Stimulated activated CD8-positive, alpha-beta memory T cell treated with anti-CD3 and anti-CD28 coated beads, Interleukin-15, amount 100 ng/mL, for 24 hours (primary cell): Measurements from ENCODE around the gene CREB5.
"Not testable (repeated sequence)": the region's sequence is repeated elsewhere in the genome, so short reads cannot be mapped to it uniquely, and the experiment has no call there.

Experiments
- DNase-seq: peaks from one replicate; pipeline ENCODE4 v3.0.0-alpha.2; 2020; ENCODE audit warnings: low read depth

The CREB5 gene

GRCh38 chr7:28550580-28551186, 138.4 kb downstream of the CREB5 start:
- no peak for DNase-seq

GRCh38 chr7:28551331-28551730, 139.0 kb downstream of the CREB5 start:
- no peak for DNase-seq

DNA sequence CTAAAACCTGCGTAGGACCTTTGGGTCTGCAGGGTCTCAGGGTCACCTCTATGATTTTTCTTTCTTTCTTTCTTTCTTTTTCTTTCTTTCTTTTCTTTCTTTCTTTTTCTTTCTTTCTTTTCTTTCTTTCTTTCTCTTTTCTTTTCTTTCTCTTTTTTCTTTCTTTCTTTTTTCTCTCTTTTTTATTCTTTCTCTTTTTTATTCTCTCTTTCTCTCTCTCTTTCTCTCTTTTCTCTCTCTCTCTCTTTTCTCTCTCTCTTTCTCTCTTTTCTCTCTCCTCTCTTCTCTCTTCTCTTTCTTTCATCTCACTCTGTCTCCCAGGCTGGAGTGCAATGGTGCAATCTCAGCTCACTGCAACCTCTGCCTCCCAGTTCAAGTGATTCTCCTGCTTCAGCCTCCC, 139.4 kb downstream of the CREB5 start:
- DNase-seq: not testable (repeated sequence)

DNA sequence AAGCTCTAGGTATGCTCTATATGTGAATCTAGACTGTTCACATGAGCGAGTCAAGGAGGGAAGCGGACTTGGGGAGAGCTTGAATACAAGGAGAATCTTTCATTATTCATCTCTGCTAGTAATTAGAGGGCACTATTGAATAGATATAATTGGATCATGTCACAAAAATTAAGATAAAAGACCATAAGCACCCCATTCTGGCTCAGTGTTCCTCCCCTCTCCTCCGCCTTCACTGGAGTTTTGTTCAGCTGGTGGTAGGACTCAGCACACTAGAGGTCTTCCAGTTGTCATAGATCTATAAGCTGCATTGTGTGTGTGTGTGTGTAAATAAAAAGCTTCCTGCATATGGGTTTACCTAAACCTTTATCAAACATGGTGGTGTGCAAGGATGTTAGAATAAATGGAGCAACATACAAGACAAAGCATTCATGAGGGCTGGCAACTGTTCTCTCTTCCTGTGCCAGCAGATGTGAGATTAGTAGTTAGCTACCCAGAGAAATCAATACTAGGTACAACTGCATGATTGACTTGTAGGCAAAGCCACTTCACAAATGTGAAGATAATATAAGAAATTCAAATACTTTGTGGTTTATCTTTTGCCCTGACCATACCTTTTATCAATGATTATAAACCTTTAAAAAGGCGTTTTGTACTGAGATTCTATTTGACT, 142.6 kb downstream of the CREB5 start:
- DNase-seq: no peak

DNA sequence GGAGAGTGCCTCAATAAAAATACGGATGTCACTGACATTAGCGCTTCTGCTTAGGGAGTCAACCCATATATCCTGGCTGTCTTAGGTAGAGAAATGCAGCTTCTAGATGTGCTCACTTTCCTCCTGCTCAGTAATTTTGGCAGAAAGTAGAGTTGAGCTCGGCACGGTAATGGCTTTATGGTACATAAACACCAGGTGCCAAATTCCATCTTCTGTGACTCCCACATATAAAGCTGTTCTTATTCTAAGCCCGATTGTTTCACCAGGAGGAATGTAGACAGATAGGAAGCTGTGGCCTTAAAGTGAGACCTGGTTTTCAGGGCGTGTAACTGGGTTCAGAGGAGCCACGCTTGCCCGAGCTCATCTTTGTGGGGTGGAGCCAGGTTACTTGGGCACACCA, 143.7 kb downstream of the CREB5 start:
- no peak for DNase-seq

DNA sequence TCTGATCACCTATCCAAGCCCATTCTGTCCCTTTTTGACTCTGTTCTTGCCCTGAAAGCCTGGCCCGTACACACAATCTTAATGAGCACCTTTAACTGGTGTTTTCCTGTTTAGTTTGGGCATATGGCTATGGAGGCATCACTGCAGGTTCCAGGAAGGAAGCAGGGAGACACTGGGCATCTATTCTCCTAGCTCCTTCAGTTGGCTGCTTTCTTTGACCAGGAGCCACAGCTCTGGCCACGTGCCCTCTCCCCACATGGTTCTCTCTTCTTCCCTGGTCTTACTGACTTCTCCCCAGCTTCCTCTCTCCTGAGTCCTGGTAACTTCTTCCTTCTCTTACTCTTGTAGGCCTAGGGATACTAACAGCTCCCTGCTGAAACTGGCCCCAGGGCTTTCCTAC, 144.4 kb downstream of the CREB5 start:
- no peak for DNase-seq

DNA sequence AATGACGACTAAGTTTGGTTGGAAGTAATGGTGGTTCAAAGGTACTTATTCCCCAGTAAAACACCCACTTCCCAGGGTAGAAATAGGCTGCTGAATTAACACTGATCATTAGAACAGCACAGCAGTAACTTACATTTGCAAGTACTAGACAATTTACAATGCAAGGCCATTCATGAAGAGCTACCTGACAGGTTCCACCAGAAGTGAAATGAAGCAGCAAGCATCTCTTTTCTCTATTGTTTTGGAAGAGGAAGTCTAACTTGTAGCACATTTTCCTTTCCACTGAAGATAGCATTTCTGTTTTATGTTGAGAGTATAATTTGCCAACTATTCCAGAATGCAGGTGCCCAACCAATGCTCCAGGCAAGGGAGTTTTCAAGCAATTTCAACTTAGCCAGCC, 145.9 kb downstream of the CREB5 start:
- no peak for DNase-seq

GRCh38 chr7:28560767-28561166, 148.4 kb downstream of the CREB5 start:
- no peak for DNase-seq

DNA sequence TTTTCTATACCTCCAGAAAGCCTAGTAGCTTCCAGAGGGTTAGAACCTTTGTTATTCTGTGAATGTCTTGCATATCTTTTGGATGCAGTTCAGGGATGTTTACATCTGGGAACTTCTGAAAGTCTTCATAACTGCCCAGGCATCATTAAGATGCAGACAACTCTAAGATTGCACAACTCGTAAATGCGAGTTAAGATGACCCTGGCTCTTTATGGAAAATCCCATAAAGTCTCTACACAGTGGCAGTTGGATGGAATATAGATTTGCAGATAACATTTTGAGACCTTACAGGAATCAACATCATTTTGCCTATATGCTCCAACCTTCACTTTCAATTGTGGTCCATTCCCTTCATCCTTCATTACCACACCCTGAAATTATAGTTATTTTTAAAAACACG, 151.7 kb downstream of the CREB5 start:
- DNase-seq: no peak

- DNase-seq: no peak
These were observed 152.5 kb downstream of the CREB5 start for GRCh38 chr7:28564755-28565374.

GRCh38 chr7:28565980-28566379, 153.7 kb downstream of the CREB5 start:
- no peak for DNase-seq

DNA sequence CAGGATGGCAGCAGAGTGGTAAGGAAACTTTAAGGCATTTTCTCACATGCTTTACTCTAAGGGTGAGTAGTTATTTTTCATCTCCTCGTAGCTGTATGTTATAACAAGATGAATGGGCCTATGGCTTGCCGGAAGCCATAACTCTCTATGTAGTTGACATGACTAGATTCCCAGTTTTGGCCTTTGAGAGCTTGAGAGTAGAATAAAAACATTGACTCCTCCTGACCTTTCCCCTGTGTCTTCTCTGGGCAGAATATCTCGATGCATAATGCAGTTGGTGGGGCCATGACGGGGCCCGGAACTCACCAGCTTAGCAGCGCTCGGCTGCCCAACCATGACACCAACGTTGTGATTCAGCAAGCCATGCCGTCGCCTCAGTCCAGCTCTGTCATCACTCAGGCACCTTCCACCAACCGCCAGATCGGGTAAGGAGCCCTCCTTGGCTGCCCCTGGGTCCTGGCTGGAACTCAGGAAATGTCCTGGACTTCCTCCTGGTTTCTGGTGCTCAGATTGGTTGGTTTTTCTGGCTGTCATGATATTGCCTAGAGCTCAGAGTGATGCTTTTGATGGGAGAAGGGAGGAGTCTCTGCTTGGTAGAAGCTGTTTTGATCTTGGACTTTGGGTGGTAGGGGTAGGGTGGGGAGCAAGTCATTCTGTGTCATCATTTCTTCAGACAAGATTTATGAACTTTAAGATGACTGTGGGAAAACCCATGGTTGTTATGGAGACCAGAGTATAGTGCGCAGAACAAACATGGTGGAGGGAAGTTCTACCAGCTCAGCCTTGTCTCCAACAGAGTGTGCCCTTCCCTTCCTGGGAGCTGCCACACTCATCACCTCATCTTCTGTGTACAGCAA, 158.0 kb downstream of the CREB5 start:
- DNase-seq: no peak

DNA sequence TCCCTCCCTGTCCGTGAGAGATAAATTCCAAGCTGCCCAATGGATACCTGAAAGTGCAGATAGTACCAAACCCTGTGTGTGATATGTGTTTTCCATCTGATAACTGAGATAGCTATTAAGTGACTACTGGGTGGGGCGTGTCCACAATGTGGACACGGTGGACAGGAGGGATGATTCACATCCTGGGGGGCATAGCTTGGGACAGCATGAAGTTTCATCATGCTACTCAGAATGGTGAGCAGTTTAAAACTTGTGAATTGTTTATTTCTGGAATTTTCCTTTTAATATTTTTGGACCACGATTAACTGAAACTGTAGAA, 158.6 kb downstream of the CREB5 start:
- no peak for DNase-seq

DNA sequence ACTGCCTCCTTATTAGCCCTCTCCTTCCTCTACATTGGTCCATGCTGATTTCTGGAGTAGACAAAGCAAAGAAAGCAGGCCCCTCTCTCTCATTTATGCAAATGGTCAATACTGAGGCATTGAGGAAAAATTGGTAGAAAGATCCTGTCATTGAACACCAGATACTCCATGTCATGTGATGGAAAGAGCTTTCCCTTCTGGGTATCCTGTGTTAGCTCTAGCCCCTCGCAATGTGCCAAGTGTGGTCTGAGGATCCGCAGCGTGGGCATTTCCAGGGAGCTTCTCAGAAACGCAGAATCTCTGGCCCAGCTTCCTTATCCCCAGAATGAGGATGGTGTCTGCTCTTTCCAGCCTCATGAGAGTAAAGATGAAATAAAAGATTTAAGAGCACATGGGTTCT, 159.1 kb downstream of the CREB5 start:
- DNase-seq: no peak

DNA sequence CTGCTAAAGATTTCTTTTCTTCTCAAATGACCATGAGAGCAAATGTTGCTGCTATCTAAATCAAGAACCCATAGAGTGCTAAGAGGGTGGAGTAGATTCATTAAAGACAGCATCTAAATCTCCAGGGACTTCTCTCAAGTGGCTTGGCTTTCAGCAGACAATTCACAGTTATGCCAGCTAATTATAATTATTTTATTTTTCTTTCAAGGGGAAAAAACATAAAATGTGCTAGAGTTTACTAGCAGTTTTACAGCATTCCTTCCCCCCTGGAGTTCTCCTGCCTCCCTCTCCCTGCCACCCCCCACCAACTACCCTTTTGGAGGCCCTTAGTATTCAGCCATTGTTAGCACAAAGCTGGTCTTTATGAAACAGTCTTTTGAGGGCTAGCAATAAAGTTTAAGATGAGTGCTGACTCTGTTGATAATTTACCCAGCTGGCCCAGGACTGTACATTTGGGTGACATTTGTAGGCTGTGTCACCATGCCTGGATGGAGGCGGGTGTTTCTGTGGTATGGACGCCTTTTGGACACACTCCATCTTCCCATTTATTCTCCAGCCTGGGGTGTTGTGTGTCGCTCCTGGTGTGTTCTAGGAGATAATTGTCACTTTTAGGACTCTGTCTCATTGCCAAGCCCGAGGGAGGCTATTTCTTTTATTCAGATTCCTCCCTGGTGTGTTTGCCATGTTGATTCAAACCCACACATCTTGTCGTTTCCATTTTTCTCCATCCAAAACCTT, 160.2 kb downstream of the CREB5 start:
- no peak for DNase-seq

DNA sequence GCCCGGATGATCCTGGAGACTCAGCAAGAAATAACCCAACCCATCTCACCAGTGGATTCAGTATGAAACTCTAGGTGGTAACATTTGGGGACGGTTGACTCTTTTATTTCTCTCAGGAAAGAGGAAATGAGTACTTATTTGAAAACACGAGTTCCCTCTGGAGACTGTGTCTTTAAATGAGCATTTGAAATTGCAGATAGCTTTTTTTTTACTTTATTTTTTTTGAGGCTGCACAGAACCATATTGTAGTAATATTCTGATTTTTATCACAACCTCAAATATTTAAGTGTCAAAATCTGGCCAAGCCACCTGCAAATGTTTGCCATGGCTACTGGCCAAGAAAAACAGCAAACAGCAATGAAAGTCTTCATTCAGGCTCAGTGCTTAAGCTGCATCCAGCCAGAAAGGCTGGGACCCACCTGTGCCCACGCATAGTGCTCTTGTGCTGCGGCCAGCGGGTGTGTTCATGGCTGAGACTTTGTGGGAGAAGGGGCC, 160.8 kb downstream of the CREB5 start:
- no peak for DNase-seq

DNA sequence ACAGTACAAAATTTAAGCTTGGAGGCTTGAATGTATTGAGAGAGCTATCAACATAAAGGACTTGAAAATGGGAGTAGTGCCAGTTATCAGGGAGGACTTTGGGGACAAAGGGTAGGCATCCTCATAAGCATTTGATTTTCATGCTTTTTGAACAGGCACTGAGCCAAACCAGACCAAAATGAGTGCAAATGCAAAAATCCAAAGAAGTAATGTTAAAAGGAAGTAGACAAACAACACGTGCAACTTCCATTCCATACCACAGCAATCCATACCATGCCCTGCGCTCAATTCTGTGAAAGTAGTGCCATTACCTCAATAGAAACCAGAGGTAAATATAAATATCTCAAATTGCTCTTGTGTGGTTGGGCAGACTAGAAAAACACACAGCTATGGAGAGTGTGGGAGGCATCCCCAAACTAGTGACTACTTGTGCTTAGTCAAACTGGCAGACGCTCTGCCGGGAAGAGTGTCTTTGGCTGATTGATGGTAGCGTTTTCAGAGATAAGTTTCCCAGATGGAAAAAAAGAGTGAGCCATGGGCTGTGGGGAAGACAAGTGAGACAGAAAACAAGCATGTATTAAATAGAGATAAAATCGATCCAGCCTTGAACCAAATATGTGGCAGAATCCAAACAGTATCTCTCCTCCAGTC, 161.5 kb downstream of the CREB5 start:
- DNase-seq: no peak

GRCh38 chr7:28575241-28575643, 162.9 kb downstream of the CREB5 start:
- DNase-seq: no peak

GRCh38 chr7:28576656-28577055, 164.3 kb downstream of the CREB5 start:
- no peak for DNase-seq

DNA sequence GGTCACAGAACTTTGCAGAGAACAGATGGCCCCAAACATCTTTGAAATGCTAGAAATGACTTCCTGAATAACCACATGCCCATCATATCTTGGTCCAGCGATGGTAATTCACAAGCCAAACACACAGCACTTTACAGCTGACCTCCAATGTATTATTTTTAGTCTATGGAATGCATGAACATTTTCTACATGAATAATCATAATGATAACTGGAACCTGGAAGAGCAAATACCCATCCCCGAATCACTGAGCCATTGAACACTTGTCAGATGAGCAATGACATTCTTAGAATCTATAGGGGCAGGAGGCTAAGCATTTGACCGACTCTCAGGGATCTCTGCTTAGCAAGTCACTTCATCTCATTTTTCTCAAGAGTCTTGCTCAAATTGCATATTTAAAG, 167.3 kb downstream of the CREB5 start:
- DNase-seq: no peak

DNA sequence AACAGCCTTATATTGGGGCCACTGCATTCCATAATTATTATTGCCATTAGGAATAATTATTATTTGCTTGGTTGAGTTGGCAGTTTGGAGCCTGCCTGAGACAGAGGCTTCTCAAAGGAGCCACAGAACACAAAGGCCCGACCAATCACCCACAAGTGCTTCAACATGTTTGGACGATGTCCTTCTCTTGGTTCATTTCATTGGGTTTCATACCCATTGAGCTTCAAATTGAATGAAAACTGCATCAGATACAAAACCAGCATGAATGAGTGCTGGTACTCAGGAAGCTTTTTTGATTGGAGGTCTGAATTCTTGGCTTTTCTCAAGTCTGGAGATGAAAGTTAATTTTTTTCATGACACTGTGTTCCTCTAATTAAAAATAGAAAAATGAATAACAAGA, 168.3 kb downstream of the CREB5 start:
- no peak for DNase-seq

DNA sequence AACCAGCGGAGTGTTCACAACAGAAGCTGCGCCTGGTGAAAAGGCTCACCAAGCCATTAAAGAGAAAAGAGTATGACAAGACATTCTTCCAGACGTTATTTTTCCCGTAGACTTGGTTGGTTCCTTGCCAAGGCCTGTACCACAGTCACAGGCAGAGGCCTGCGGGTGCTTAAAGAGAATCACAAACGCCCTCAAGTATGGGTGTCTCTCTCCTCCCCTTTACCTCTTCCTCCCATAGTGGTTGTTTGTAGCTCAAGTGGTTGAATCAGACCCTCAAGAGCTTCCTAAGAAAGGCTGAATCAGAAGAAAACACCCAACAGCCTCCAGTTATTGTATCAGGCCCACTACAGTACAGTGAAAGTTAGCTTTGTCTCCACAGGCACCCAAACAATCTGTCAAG, 169.0 kb downstream of the CREB5 start:
- DNase-seq: no peak
